Peyer's patch (tissue), 4 donors: ENCODE measurements around the gene DCTD. TPM values are rescaled to one million over a fixed set of nuclear protein-coding genes. Genes with fewer than 3 reads are reported as not detected.

Experiments used
- DNase-seq, 3 donors: peaks; one replicate each; pipeline ENCODE4 v3.0.0-alpha.2; 2017 to 2019
- H3K27ac ChIP-seq, 4 donors: fragments of 200-600 bp; sonication (generic); one replicate each; pipeline ENCODE4 v1.5.1; 2016 to 2019
- H3K27me3 ChIP-seq, 2 donors: fragments of 200-600 bp; sonication (generic); one replicate each; pipeline ENCODE4 v1.5.1; 2019
- H3K36me3 ChIP-seq, 3 donors: fragments of 200-600 bp; sonication (generic); one replicate each; pipeline ENCODE4 v1.5.1; 2016 to 2019
- H3K4me1 ChIP-seq, 4 donors: fragments of 200-600 bp; sonication (generic); one replicate each; pipeline ENCODE4 v1.5.1; 2016 to 2019
- H3K4me3 ChIP-seq, 4 donors: fragments of 200-600 bp; sonication (generic); 1 replicate in 3 of 4; 2 replicates in 1 of 4; pipeline ENCODE4 v1.5.1; 2016 to 2019; ENCODE audit warnings: mild to moderate bottlenecking in 1 of 4
- H3K9me3 ChIP-seq, 4 donors: fragments of 200-600 bp; sonication (generic); one replicate each; pipeline ENCODE4 v1.5.1; 2016 to 2019; ENCODE audit warnings: mild to moderate bottlenecking in 1 of 4
- CTCF ChIP-seq, 6 experiments: fragments of 450-650 bp in 4 of 6; fragments of 200-600 bp in 2 of 6; sonication (generic) in 1 of 6; IDR thresholded peaks; one replicate each; pipeline ENCODE4 v1.5.1; 2017 to 2019; ENCODE audit warnings: antibody characterized with exemption in 6 of 6, mild to moderate bottlenecking in 3 of 6, moderate library complexity in 1 of 6
- POLR2A ChIP-seq, 2 donors: fragments of 450-650 bp; IDR thresholded peaks; one replicate each; pipeline ENCODE4 v1.5.1; 2017; ENCODE audit warnings: antibody characterized with exemption in 2 of 2, mild to moderate bottlenecking in 2 of 2, moderate library complexity in 2 of 2
- total RNA-seq, 4 donors: library from RNA; depleted of rRNA; stranded (reverse); fragments of >200 nt; gene quantifications; one replicate each; pipeline ENCODE4 v1.1.0, GENCODE V29; 2016

The DCTD gene
- total RNA-seq, 4 donors from 2014 or later, result 21.7 to 42.1 (median 28.4) TPM

- no peak for DNase-seq
- no peak overlapping the region for H3K27ac ChIP-seq
- no peaks in the 10 kb centered on the region for H3K27me3 ChIP-seq
- H3K4me1 ChIP-seq, result no peaks in the 10 kb centered on the region
- no peak overlapping the region for H3K4me3 ChIP-seq
- peaks cover 0 to 7% (median 0%) of the 10 kb centered on the region in 4 donors for H3K9me3 ChIP-seq
- peaks cover 0 to 12% (median 0%) of the 10 kb centered on the region in 3 donors for H3K36me3 ChIP-seq
- TF ChIP-seq POLR2A (IDR thresholded peaks at IDR 0.05) (no peak), CTCF (IDR thresholded peaks at IDR 0.05) (no peak)
Measured at GRCh38 chr4:182884040-182884439, 33.1 kb downstream of the DCTD start.

GRCh38 chr4:182883351-182883750 lies 33.8 kb downstream of the DCTD start:
- Histone ChIP-seq H3K9me3 (peaks cover 0 to 7% (median 0%) of the 10 kb centered on the region in 4 donors), H3K36me3 (peaks cover 0 to 8% (median 0%) of the 10 kb centered on the region in 3 donors), H3K27me3 (no peaks in the 10 kb centered on the region), H3K4me1 (no peaks in the 10 kb centered on the region), H3K4me3 (no peak overlapping the region), H3K27ac (no peak overlapping the region)
- TF ChIP-seq POLR2A (IDR thresholded peaks at IDR 0.05), result no peak
- no peak for TF ChIP-seq CTCF (IDR thresholded peaks at IDR 0.05)
- no peak for DNase-seq

GRCh38 chr4:182881914-182882313 lies 35.3 kb downstream of the DCTD start:
- no peaks in the 10 kb centered on the region for H3K4me1 ChIP-seq
- H3K9me3 ChIP-seq, result peaks cover 0 to 7% (median 0%) of the 10 kb centered on the region in 4 donors
- TF ChIP-seq POLR2A (IDR thresholded peaks at IDR 0.05) (no peak), CTCF (IDR thresholded peaks at IDR 0.05) (no peak)
- DNase-seq, result no peak
- H3K4me3 ChIP-seq, result no peak overlapping the region
- no peaks in the 10 kb centered on the region for H3K27me3 ChIP-seq
- H3K27ac ChIP-seq, result no peak overlapping the region
- peaks cover 0 to 7% (median 0%) of the 10 kb centered on the region in 3 donors for H3K36me3 ChIP-seq

GRCh38 chr4:182880387-182881356 lies 36.5 kb downstream of the DCTD start:
- no peak for DNase-seq
- Histone ChIP-seq H3K4me1 (no peaks in the 10 kb centered on the region), H3K9me3 (peaks cover 0 to 5% (median 0%) of the 10 kb centered on the region in 4 donors), H3K36me3 (no peaks in the 10 kb centered on the region), H3K27ac (no peak overlapping the region), H3K4me3 (no peak overlapping the region), H3K27me3 (no peaks in the 10 kb centered on the region)
- TF ChIP-seq CTCF (IDR thresholded peaks at IDR 0.05) (no peak), POLR2A (IDR thresholded peaks at IDR 0.05) (no peak)

- Histone ChIP-seq H3K27ac (no peak overlapping the region), H3K27me3 (no peaks in the 10 kb centered on the region), H3K4me1 (no peaks in the 10 kb centered on the region), H3K9me3 (no peaks in the 10 kb centered on the region), H3K36me3 (no peaks in the 10 kb centered on the region), H3K4me3 (no peak overlapping the region)
- TF ChIP-seq CTCF (IDR thresholded peaks at IDR 0.05) (no peak), POLR2A (IDR thresholded peaks at IDR 0.05) (no peak)
- DNase-seq, result no peak
Measured at GRCh38 chr4:182879913-182880312, 37.3 kb downstream of the DCTD start.
